Muscle of arm (tissue), 12 donors: Measurements from ENCODE around the gene AGXT. TPM values are rescaled to one million over a fixed set of nuclear protein-coding genes. Genes with fewer than 3 reads are reported as not detected.

Experiments used
- DNase-seq: peaks from one replicate; pipeline ENCODE4 v3.0.0-alpha.2; 2013
- polyA plus RNA-seq, 12 donors: library from polyadenylated mRNA; unstranded; fragments of 120-200 nt; gene quantifications; one replicate each; pipeline ENCODE4 v1.2.1, GENCODE V29; 2013; ENCODE audit not compliant: insufficient read length in 12 of 12

Gene AGXT
- polyA plus RNA-seq, 12 donors = 0.05 to 0.71 (median 0.15) TPM; not detected in 7

GRCh38 chr2:240898108-240898730, 29.6 kb downstream of the AGXT start:
- no peak for DNase-seq

GRCh38 chr2:240898731-240899467, 30.3 kb downstream of the AGXT start:
- no peak for DNase-seq

GRCh38 chr2:240899468-240899865, 30.8 kb downstream of the AGXT start:
- DNase-seq = no peak

- DNase-seq = no peak
These were observed 31.7 kb downstream of the AGXT start for GRCh38 chr2:240900141-240900860.

- DNase-seq = no peak
These were observed 33.5 kb downstream of the AGXT start for GRCh38 chr2:240901986-240902614.

- no peak for DNase-seq
These were observed 34.0 kb downstream of the AGXT start for GRCh38 chr2:240902615-240903041.

GRCh38 chr2:240903191-240904060, 34.8 kb downstream of the AGXT start:
- DNase-seq = no peak

- DNase-seq = no peak
These were observed 35.9 kb downstream of the AGXT start for GRCh38 chr2:240904216-240905175.

- no peak for DNase-seq
These were observed 36.7 kb downstream of the AGXT start for GRCh38 chr2:240905176-240905781.

GRCh38 chr2:240906141-240906910, 37.7 kb downstream of the AGXT start, which contains the start of gene CROCC2:
CROCC2 (plus strand) TSS chr2:240906336; CDS start chr2:240906514, 178 bp downstream.
- no peak for DNase-seq

GRCh38 chr2:240906911-240907590, 38.4 kb downstream of the AGXT start:
- no peak for DNase-seq

- no peak for DNase-seq
These were observed 40.8 kb downstream of the AGXT start for GRCh38 chr2:240909216-240909974.

- DNase-seq = no peak
These were observed 43.1 kb downstream of the AGXT start for GRCh38 chr2:240911641-240912265.

GRCh38 chr2:240912878-240913809, 44.5 kb downstream of the AGXT start:
- no peak for DNase-seq

- peak; percentile 61 for DNase-seq
These were observed 45.4 kb downstream of the AGXT start for GRCh38 chr2:240913810-240914644.
